Motor neuron (in vitro differentiated cells): ENCODE measurements around the gene ZNF80. TPM values are rescaled to one million over a fixed set of nuclear protein-coding genes. Genes with fewer than 3 reads are reported as not detected.

Experiments used
- ATAC-seq, 8 experiments: fragments of 200-7000 bp; cut with Tn5 transposase; replicated peaks in 6 of 8; 2 replicates each; pipeline ENCODE4 v1.8.0; 2021; ENCODE audit warnings: mild to moderate bottlenecking in 8 of 8, moderate library complexity in 8 of 8
- H3K27ac ChIP-seq, 2 donors: fragments of 250-450 bp; sonication (Bioruptor Pico); 2 replicates each; pipeline ENCODE4 v1.9.0; 2021; ENCODE audit warnings: antibody characterized with exemption in 2 of 2, mild to moderate bottlenecking in 2 of 2, moderate library complexity in 1 of 2
- H3K4me1 ChIP-seq, 2 donors: fragments of 250-450 bp; sonication (Bioruptor Pico); replicated peaks in 1 of 2; 2 replicates each; pipeline ENCODE4 v1.6.1; 2021; ENCODE audit warnings: antibody characterized with exemption in 2 of 2, mild to moderate bottlenecking in 2 of 2, moderate library complexity in 1 of 2
- H3K4me3 ChIP-seq, 5 donors: fragments of 250-450 bp; sonication (Bioruptor Pico); 2 replicates each; pipeline ENCODE4 v1.9.0; 2021; ENCODE audit warnings: antibody characterized with exemption in 5 of 5, mild to moderate bottlenecking in 5 of 5, moderate library complexity in 4 of 5
- WGBS, 10 experiments: fragments of 450-650 bp; shearing (Covaris generic); methylation state at CpG; one replicate each; pipeline ENCODE4 v1.0.0; 2022; 5-methylcytosine and 5-hydroxymethylcytosine counted together
- in situ Hi-C, 9 experiments: fragments of 400-800 bp; cut with MboI; loops; one replicate each; pipeline ENCODE4 v1.15.0; 2021; ENCODE audit warnings: low sequenced_read_pairs in 9 of 9, low pct_unique_long_range_greater_than_20kb in 2 of 9; ENCODE audit not compliant: unreplicated experiment in 9 of 9
- total RNA-seq, 8 experiments: library from RNA; unstranded; fragments of 300-600 nt; gene quantifications; 2 replicates each; pipeline versions ENCODE4 v1.2.3 to v1.2.4, GENCODE V29; 2022

Gene ZNF80
- total RNA-seq, 8 experiments from 2014 or later, result 0.10 to 0.60 (median 0.17) TPM; not detected in 1

- no peak for ATAC-seq
- H3K4me1 ChIP-seq, result peaks cover 43 to 45% of the 10 kb centered on the region in 2 donors
Observed at GRCh38 chr3:114216186-114216970, 21.0 kb downstream of the ZNF80 start.

DNA sequence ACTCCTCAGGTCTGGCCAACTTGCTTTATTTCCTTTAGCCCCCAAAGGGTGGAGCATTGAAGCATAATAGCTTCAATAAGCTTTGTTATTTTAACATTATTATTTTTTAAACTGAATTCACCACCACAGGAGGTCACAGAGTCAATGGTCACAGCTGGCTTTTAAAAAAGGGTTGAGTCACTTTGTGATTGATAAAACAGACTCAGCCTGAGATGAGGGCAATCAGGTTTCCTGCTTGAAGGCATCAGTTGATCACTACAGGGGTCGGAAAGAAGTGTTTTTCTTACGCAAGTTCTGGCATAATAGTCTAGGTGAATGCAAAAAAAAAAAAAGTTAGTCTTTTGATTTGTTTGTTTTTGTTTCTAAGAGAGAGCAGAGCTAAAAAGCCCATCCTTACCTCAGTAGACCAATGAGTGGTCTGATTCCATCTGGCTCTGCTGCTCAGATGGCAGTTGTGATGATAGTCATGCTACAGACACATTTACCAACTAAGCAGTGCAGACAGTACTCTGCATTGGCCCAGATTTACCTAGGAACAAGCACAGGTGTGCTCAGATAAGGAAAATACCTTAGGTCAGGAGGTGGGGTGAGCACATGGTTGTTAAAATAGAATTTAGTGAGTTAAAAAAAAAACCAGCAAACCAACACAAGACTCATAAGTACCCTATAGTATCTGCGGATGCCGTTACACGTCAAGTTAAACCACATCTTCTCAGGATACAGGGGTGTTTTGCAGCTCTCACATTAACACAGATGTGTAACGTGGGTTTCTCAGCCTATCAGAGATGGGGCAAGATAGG, 22.6 kb downstream of the ZNF80 start:
- peak in 2 of 8 experiments; percentile 3 to 6 for ATAC-seq
- Histone ChIP-seq H3K4me3 (peak overlapping the region; percentile 7 to 36 (median 20)), H3K4me1 (peaks cover 41 to 45% of the 10 kb centered on the region in 2 donors), H3K27ac (peak overlapping the region; percentile 68)
- in situ Hi-C loops, result no loop called here
- WGBS, 10 experiments, result 20 to 100% (median 69%) methylated on average over 1 to 6 of the region's 6 CpGs

More at GRCh38 chr3:114216186-114216970, 21.0 kb downstream of the ZNF80 start:
- WGBS, 10 experiments, result 7 to 100% (median 83%) methylated on average over 1 to 5 of the region's 5 CpGs; no CpG with 5 or more reads in 2 of the 10 experiments
- H3K27ac ChIP-seq, result no peak overlapping the region
- H3K4me3 ChIP-seq, result no peak overlapping the region
- in situ Hi-C loops, result no loop called here

GRCh38 chr3:114213627-114214541, 23.5 kb downstream of the ZNF80 start:
- in situ Hi-C loops, result no loop called here
- peak; percentile 83 to 96 (median 91) for ATAC-seq
- Histone ChIP-seq H3K4me1 (peaks cover 37 to 45% of the 10 kb centered on the region in 2 donors), H3K4me3 (peak overlapping the region; percentile 7 to 36 (median 20)), H3K27ac (peak overlapping the region; percentile 68)
- 0 to 32% (median 18%) methylated on average over 4 to 17 of the region's 19 CpGs for WGBS, 10 experiments

DNA sequence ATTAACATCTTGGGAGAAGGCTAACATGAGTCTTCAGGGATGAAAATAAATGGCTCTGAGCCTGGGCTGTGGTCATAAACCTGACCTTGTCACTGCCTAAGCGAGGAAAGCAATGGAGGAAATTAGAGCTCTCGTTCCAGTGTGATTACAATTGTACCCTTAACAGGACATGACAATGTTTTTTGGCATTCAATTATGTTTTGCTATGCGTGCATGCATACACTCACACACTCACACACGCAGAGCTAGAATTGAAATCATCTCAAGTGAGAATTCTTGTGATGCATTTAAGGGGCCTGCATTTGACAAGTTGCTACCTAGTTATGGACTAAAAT, 24.1 kb downstream of the ZNF80 start:
- 0 to 52% (median 35%) methylated on average over 2 to 4 of the region's 4 CpGs; no CpG with 5 or more reads in 3 of the 10 experiments for WGBS, 10 experiments
- Histone ChIP-seq H3K4me3 (peak overlapping the region in 3 of 5 donors; percentile 4 to 36 (median 12)), H3K27ac (peak overlapping the region; percentile 68), H3K4me1 (peaks cover 37 to 45% of the 10 kb centered on the region in 2 donors)
- in situ Hi-C loops, result no loop called here
- no peak for ATAC-seq

DNA sequence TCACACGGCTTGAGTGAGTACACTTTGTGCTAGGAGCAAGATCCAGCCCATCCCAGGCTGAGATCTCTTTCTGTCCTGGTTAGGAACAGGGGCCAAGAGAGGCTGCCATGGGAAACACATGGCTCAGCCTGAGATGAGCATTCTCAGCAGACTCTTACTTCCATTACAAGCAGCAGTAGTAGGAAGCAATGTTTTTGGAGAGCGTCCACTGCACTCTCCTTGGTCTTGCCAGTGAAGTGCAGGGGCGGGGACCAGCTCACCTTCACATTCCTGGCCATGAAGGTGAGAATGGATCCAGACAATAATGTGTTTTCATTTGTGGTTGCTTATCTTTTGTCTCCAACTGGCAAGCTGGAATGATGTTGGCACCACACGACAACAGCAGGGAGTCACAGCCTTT, 24.7 kb downstream of the ZNF80 start:
- Histone ChIP-seq H3K4me1 (peaks cover 32 to 39% of the 10 kb centered on the region in 2 donors), H3K27ac (peak overlapping the region in 1 of 2 donors; percentile 14), H3K4me3 (no peak overlapping the region)
- 86 to 100% (median 100%) methylated on average over 1 to 2 of the region's 4 CpGs; no CpG with 5 or more reads in 5 of the 10 experiments for WGBS, 10 experiments
- in situ Hi-C loops, result no loop called here
- ATAC-seq, result no peak

DNA sequence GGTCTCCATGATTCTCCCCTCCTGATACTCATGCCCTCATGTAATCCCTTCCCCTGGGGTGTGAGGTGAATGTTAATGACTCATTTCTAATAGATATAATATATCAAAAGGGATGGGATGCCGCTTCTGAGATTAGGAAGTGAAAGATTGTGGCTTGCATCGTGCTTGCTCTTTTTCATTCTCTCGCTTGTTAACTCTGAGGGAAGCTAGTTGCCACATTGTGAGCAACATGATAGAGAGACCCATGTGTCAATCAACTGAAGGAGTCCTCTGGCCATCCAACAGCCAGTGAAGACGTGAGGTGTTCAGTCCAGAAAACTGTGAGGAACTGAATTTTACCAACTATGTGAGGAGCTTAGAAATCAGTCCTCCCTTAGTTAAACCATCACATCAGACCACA, 29.6 kb downstream of the ZNF80 start:
- in situ Hi-C loops, result no loop called here
- Histone ChIP-seq H3K27ac (no peak overlapping the region), H3K4me3 (no peak overlapping the region), H3K4me1 (peaks cover 3 to 5% of the 10 kb centered on the region in 2 donors)
- 57 to 97% (median 75%) methylated on average over 1 to 3 of the region's 4 CpGs; no CpG with 5 or more reads in 6 of the 10 experiments for WGBS, 10 experiments
- ATAC-seq, result no peak

DNA sequence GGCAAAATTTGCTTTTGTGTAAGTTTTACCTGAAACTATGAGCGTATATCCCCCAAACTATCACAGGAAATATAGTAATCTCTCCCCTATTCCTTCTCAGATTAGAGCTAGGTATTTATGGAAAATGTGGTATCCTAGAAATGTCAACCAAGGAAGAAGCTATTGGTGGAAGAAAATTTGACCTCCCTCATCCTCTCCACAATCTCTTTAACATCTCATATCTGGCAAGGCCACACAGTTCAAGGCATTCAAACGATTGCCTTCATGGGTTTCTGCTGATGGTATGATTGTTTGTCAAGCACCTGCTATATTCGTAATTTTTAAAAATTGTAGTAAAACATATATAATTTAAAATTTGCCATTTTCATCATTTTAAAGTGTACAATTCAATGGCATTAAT, 31.0 kb downstream of the ZNF80 start:
- Histone ChIP-seq H3K4me1 (no peaks in the 10 kb centered on the region), H3K4me3 (no peak overlapping the region), H3K27ac (no peak overlapping the region)
- no peak for ATAC-seq
- WGBS, 10 experiments, result 50 to 89% (median 79%) methylated on average over 1 to 3 of the region's 3 CpGs; no CpG with 5 or more reads in 1 of the 10 experiments
- in situ Hi-C loops, result no loop called here

GRCh38 chr3:114205541-114205940, 31.8 kb downstream of the ZNF80 start:
- Histone ChIP-seq H3K27ac (no peak overlapping the region), H3K4me1 (no peaks in the 10 kb centered on the region), H3K4me3 (no peak overlapping the region)
- 0 to 100% (median 50%) methylated on average over 1 to 2 of the region's 2 CpGs; no CpG with 5 or more reads in 1 of the 10 experiments for WGBS, 10 experiments
- ATAC-seq, result no peak
- in situ Hi-C loops, result no loop called here

- WGBS, 10 experiments, result 0 to 100% (median 86%) methylated on average over 1 of the region's 1 CpG; no CpG with 5 or more reads in 3 of the 10 experiments
- in situ Hi-C loops, result no loop called here
Observed at GRCh38 chr3:114194750-114195149, 42.6 kb downstream of the ZNF80 start.

DNA sequence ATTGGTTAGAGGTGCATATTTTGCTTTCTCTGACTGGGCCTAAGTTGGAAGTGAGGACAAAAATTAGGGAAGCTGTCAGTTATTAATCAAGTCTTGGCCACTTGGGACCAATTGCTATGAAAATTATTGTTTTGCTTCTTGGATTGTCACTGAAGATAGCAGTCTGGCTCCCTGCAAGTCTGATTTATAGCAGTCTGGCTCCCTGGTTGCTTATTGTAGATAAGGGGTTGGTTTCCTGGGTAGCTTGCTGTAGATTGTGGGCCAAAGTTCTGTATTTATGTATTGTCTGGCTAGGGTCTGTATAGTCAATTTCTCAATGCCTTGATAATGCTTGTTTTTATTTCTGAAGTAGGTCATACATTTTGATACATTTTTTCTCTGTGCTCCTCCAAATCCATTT, 45.2 kb downstream of the ZNF80 start:
- in situ Hi-C loops, result no loop called here

More at GRCh38 chr3:114194750-114195149, 42.6 kb downstream of the ZNF80 start:
- no peaks in the 10 kb centered on the region for H3K4me1 ChIP-seq
- ATAC-seq, result no peak
- no peak overlapping the region for H3K27ac ChIP-seq
- H3K4me3 ChIP-seq, result no peak overlapping the region

GRCh38 chr3:114186501-114186900, 50.9 kb downstream of the ZNF80 start:
- Histone ChIP-seq H3K27ac (no peak overlapping the region), H3K4me3 (no peak overlapping the region), H3K4me1 (no peaks in the 10 kb centered on the region)
- in situ Hi-C loops, result no loop called here
- ATAC-seq, result peak in 2 of 8 experiments; percentile 65 to 92

More for the DNA sequence above, 45.2 kb downstream of the ZNF80 start:
- peak in 3 of 8 experiments; percentile 61 to 71 (median 69) for ATAC-seq
- no peaks in the 10 kb centered on the region for H3K4me1 ChIP-seq
- H3K27ac ChIP-seq, result no peak overlapping the region
- no peak overlapping the region for H3K4me3 ChIP-seq
